GM18508 (cell line): ENCODE measurements around the gene CDH23.

Experiments
- ATAC-seq: cut with Tn5 transposase; IDR thresholded peaks from one replicate; pipeline ENCODE4 v1.9.1; 2021; ENCODE audit warnings: moderate number of reproducible peaks; ENCODE audit not compliant: insufficient read depth, unreplicated experiment

The CDH23 gene

GRCh38 chr10:71641986-71642385 is 245.3 kb downstream of the CDH23 start:
- ATAC-seq = no peak

- ATAC-seq = no peak
Observed at GRCh38 chr10:71643904-71644303, 247.2 kb downstream of the CDH23 start.

GRCh38 chr10:71644307-71645180 is 247.8 kb downstream of the CDH23 start:
- ATAC-seq = no peak

- no peak for ATAC-seq
Observed at GRCh38 chr10:71645185-71645584, 248.5 kb downstream of the CDH23 start.

GRCh38 chr10:71646037-71646436 is 249.3 kb downstream of the CDH23 start:
- ATAC-seq = no peak

GRCh38 chr10:71646592-71647292 is 250.0 kb downstream of the CDH23 start:
- ATAC-seq = no peak

GRCh38 chr10:71647526-71648253 is 251.0 kb downstream of the CDH23 start:
- ATAC-seq = no peak

- no peak for ATAC-seq
Observed at GRCh38 chr10:71648254-71648932, 251.7 kb downstream of the CDH23 start.

GRCh38 chr10:71648933-71649320 is 252.2 kb downstream of the CDH23 start:
- no peak for ATAC-seq

- ATAC-seq = no peak
Observed at GRCh38 chr10:71649631-71650030, 252.9 kb downstream of the CDH23 start.

- ATAC-seq = no peak
Observed at GRCh38 chr10:71650397-71650796, 253.7 kb downstream of the CDH23 start.

- no peak for ATAC-seq
Observed at GRCh38 chr10:71651428-71651827, 254.7 kb downstream of the CDH23 start.

- ATAC-seq = no peak
Observed at GRCh38 chr10:71651928-71652327, 255.2 kb downstream of the CDH23 start.

- ATAC-seq = no peak
Observed at GRCh38 chr10:71653044-71653443, 256.3 kb downstream of the CDH23 start.

GRCh38 chr10:71656220-71656619 is 259.5 kb downstream of the CDH23 start:
- ATAC-seq = no peak

GRCh38 chr10:71657604-71658466 is 261.1 kb downstream of the CDH23 start:
- no peak for ATAC-seq

- ATAC-seq = no peak
Observed at GRCh38 chr10:71658467-71658745, 261.7 kb downstream of the CDH23 start.

GRCh38 chr10:71659111-71659634 is 262.5 kb downstream of the CDH23 start:
- ATAC-seq = no peak

- no peak for ATAC-seq
Observed at GRCh38 chr10:71659737-71660136, 263.0 kb downstream of the CDH23 start.
